Measurements from ENCODE around the gene NFKBIA. TPM values are rescaled to one million over a fixed set of nuclear protein-coding genes. Genes with fewer than 3 reads are reported as not detected.
"Not testable (repeated sequence)": the region's sequence is repeated elsewhere in the genome, so short reads cannot be mapped to it uniquely, and the experiment has no call there.

The NFKBIA gene
- polyA plus RNA-seq, 3 donors from 2014 or later, result 339 to 579 (median 435) TPM

GRCh38 chr14:35366521-35366976, 38.0 kb downstream of the NFKBIA start:
- Mint-ChIP-seq H3K27me3 (ENCODE audit: low read depth in 3 of 3) (peaks cover 0 to 9% (median 0%) of the 10 kb centered on the region in 3 donors), H3K9me3 (peaks cover 0 to 7% (median 2%) of the 10 kb centered on the region in 6 donors), H3K36me3 (peaks cover 3 to 6% (median 4%) of the 10 kb centered on the region in 3 donors), H3K4me3 (no peak overlapping the region), H3K4me1 (peaks cover 29 to 32% of the 10 kb centered on the region in 2 donors), H3K27ac (peak overlapping the region in 3 of 6 donors; percentile 5 to 65 (median 61))
- no peak for DNase-seq

GRCh38 chr14:35366056-35366451, 38.5 kb downstream of the NFKBIA start:
- H3K36me3 Mint-ChIP-seq, result peaks cover 2 to 5% (median 3%) of the 10 kb centered on the region in 3 donors
- peaks cover 0 to 5% (median under 1%) of the 10 kb centered on the region in 6 donors for H3K9me3 Mint-ChIP-seq
- DNase-seq, result no peak
- peaks cover 29 to 32% of the 10 kb centered on the region in 2 donors for H3K4me1 Mint-ChIP-seq
- no peak overlapping the region for H3K4me3 Mint-ChIP-seq
- H3K27ac Mint-ChIP-seq, result no peak overlapping the region
- peaks cover 0 to 9% (median 0%) of the 10 kb centered on the region in 3 donors for H3K27me3 Mint-ChIP-seq (ENCODE audit: low read depth in 3 of 3)

- Mint-ChIP-seq H3K27ac (peak overlapping the region in 2 of 6 donors; percentile 28 to 79), H3K4me1 (peaks cover 29 to 32% of the 10 kb centered on the region in 2 donors), H3K36me3 (no peaks in the 10 kb centered on the region), H3K27me3 (ENCODE audit: low read depth in 3 of 3) (peaks cover 0 to 6% (median 0%) of the 10 kb centered on the region in 3 donors), H3K4me3 (no peak overlapping the region), H3K9me3 (no peaks in the 10 kb centered on the region)
- DNase-seq, result no peak
Measured at GRCh38 chr14:35365130-35366055, 39.2 kb downstream of the NFKBIA start.

GRCh38 chr14:35362911-35363374, 41.6 kb downstream of the NFKBIA start:
- no peaks in the 10 kb centered on the region for H3K36me3 Mint-ChIP-seq
- DNase-seq, result no peak
- no peak overlapping the region for H3K4me3 Mint-ChIP-seq
- H3K9me3 Mint-ChIP-seq, result no peaks in the 10 kb centered on the region
- H3K4me1 Mint-ChIP-seq, result peaks cover 21% of the 10 kb centered on the region in 2 donors
- H3K27ac Mint-ChIP-seq, result no peak overlapping the region
- H3K27me3 Mint-ChIP-seq (ENCODE audit: low read depth in 3 of 3), result peaks cover 0 to 6% (median 2%) of the 10 kb centered on the region in 3 donors

- no peaks in the 10 kb centered on the region for H3K9me3 Mint-ChIP-seq
- peaks cover 16% of the 10 kb centered on the region in 2 donors for H3K4me1 Mint-ChIP-seq
- H3K27me3 Mint-ChIP-seq (ENCODE audit: low read depth in 3 of 3), result peaks cover 0 to 4% (median 4%) of the 10 kb centered on the region in 3 donors
- H3K4me3 Mint-ChIP-seq, result no peak overlapping the region
- DNase-seq, result no peak
- H3K27ac Mint-ChIP-seq, result no peak overlapping the region
- H3K36me3 Mint-ChIP-seq, result no peaks in the 10 kb centered on the region
Measured at GRCh38 chr14:35362450-35362849, 42.1 kb downstream of the NFKBIA start.

- Mint-ChIP-seq H3K4me1 (peaks cover 4 to 5% of the 10 kb centered on the region in 2 donors), H3K27ac (no peak overlapping the region), H3K4me3 (no peak overlapping the region), H3K9me3 (no peaks in the 10 kb centered on the region), H3K36me3 (no peaks in the 10 kb centered on the region), H3K27me3 (ENCODE audit: low read depth in 3 of 3) (peaks cover 0 to 4% (median 3%) of the 10 kb centered on the region in 3 donors)
- DNase-seq, result no peak
Measured at GRCh38 chr14:35361141-35361480, 43.4 kb downstream of the NFKBIA start.

GRCh38 chr14:35359655-35360054, 44.9 kb downstream of the NFKBIA start:
- not testable (repeated sequence) for H3K27ac Mint-ChIP-seq, H3K4me1 Mint-ChIP-seq, H3K4me3 Mint-ChIP-seq

GRCh38 chr14:35355981-35356841, 48.3 kb downstream of the NFKBIA start:
- Mint-ChIP-seq H3K27me3 (ENCODE audit: low read depth in 3 of 3) (peaks cover 0 to 6% (median 3%) of the 10 kb centered on the region in 3 donors), H3K4me1 (peaks cover 21 to 27% of the 10 kb centered on the region in 2 donors)

More at GRCh38 chr14:35359655-35360054, 44.9 kb downstream of the NFKBIA start:
- not testable (repeated sequence) for H3K9me3 Mint-ChIP-seq; H3K27me3 Mint-ChIP-seq (ENCODE audit: low read depth in 3 of 3); H3K36me3 Mint-ChIP-seq; DNase-seq

GRCh38 chr14:35355235-35355634, 49.3 kb downstream of the NFKBIA start:
- not testable (repeated sequence) for H3K36me3 Mint-ChIP-seq; H3K9me3 Mint-ChIP-seq; H3K27me3 Mint-ChIP-seq (ENCODE audit: low read depth in 3 of 3); DNase-seq; H3K27ac Mint-ChIP-seq; H3K4me3 Mint-ChIP-seq
- peaks cover 21 to 27% of the 10 kb centered on the region in 2 donors for H3K4me1 Mint-ChIP-seq

More at GRCh38 chr14:35355981-35356841, 48.3 kb downstream of the NFKBIA start:
- H3K4me3 Mint-ChIP-seq, result no peak overlapping the region
- no peaks in the 10 kb centered on the region for H3K9me3 Mint-ChIP-seq
- no peaks in the 10 kb centered on the region for H3K36me3 Mint-ChIP-seq
- no peak for DNase-seq
- H3K27ac Mint-ChIP-seq, result peak overlapping the region in 1 of 6 donors; percentile 41

- Mint-ChIP-seq H3K27ac (peak overlapping the region in 5 of 6 donors; percentile 0 to 59 (median 19)), H3K4me3 (peak overlapping the region in 3 of 5 donors; percentile 1 to 4 (median 2)), H3K4me1 (peaks cover 21 to 27% of the 10 kb centered on the region in 2 donors), H3K27me3 (ENCODE audit: low read depth in 3 of 3) (peaks cover 0 to 9% (median 5%) of the 10 kb centered on the region in 3 donors), H3K36me3 (no peaks in the 10 kb centered on the region), H3K9me3 (no peaks in the 10 kb centered on the region)
- DNase-seq, result no peak
Measured at GRCh38 chr14:35353409-35354172, 51.0 kb downstream of the NFKBIA start.

- Mint-ChIP-seq H3K36me3 (no peaks in the 10 kb centered on the region), H3K4me1 (peaks cover 21 to 27% of the 10 kb centered on the region in 2 donors), H3K27me3 (ENCODE audit: low read depth in 3 of 3) (peaks cover 0 to 7% (median 2%) of the 10 kb centered on the region in 3 donors), H3K9me3 (no peaks in the 10 kb centered on the region), H3K27ac (peak overlapping the region; percentile 0 to 47 (median 16)), H3K4me3 (peak overlapping the region in 2 of 5 donors; percentile 1 to 2)
- DNase-seq, result no peak
Measured at GRCh38 chr14:35352274-35353233, 52.0 kb downstream of the NFKBIA start.

GRCh38 chr14:35351897-35352273, 52.7 kb downstream of the NFKBIA start:
- Mint-ChIP-seq H3K27ac (peak overlapping the region in 4 of 6 donors; percentile 2 to 53 (median 32)), H3K4me3 (peak overlapping the region in 2 of 5 donors; percentile 5 to 16), H3K27me3 (ENCODE audit: low read depth in 3 of 3) (peaks cover 0 to 7% (median 2%) of the 10 kb centered on the region in 3 donors), H3K36me3 (no peaks in the 10 kb centered on the region), H3K4me1 (peaks cover 24 to 27% of the 10 kb centered on the region in 2 donors), H3K9me3 (no peaks in the 10 kb centered on the region)
- no peak for DNase-seq
